Muscle layer of duodenum (tissue), 2 donors: ENCODE measurements around the gene HSD17B11.
"Not testable (repeated sequence)": the region's sequence is repeated elsewhere in the genome, so short reads cannot be mapped to it uniquely, and the experiment has no call there.

Source experiments
- H3K27ac ChIP-seq: one replicate; pipeline ENCODE4 v1.7.0; 2013; ENCODE audit warnings: mild to moderate bottlenecking, low read length
- H3K27me3 ChIP-seq: one replicate; pipeline ENCODE4 v1.7.0; 2013; ENCODE audit warnings: low read depth, mild to moderate bottlenecking, control low read depth, low read length
- H3K36me3 ChIP-seq, 2 donors: one replicate each; pipeline ENCODE4 v1.7.0; 2013; ENCODE audit warnings: low read length in 2 of 2, control low read depth in 1 of 2, mild to moderate bottlenecking in 1 of 2; ENCODE audit not compliant: insufficient read depth in 2 of 2, control insufficient read depth in 1 of 2
- H3K4me1 ChIP-seq, 2 donors: one replicate each; pipeline ENCODE4 v1.7.0; 2013; ENCODE audit warnings: low read length in 2 of 2, mild to moderate bottlenecking in 2 of 2, control low read depth in 1 of 2, moderate library complexity in 1 of 2; ENCODE audit not compliant: insufficient read depth in 2 of 2, control insufficient read depth in 1 of 2
- H3K4me3 ChIP-seq, 2 donors: one replicate each; pipeline ENCODE4 v1.7.0; 2013; ENCODE audit warnings: low read length in 2 of 2, low read depth in 1 of 2, mild to moderate bottlenecking in 1 of 2
- H3K9me3 ChIP-seq, 2 donors: one replicate each; pipeline ENCODE4 v1.7.0; 2013; ENCODE audit warnings: low read length in 2 of 2, control low read depth in 1 of 2, mild to moderate bottlenecking in 1 of 2; ENCODE audit not compliant: control insufficient read depth in 1 of 2
- donor health status: healthy.

Gene HSD17B11

GRCh38 chr4:87390891-87391575, at the start of gene HSD17B11:
Gene HSD17B11, minus strand, starts transcription at chr4:87391188. Its CDS starts 118 bp downstream, at chr4:87391070.
- H3K9me3 ChIP-seq = peaks cover 0 to 3% of the 10 kb centered on the region in 2 donors
- H3K4me3 ChIP-seq = peak within 1 kb of the TSS; percentile 82 to 99
- peak within 1 kb of the TSS; percentile 97 for H3K27ac ChIP-seq
- H3K27me3 ChIP-seq = no peaks in the 10 kb centered on the region
- no peaks in the 10 kb centered on the region for H3K36me3 ChIP-seq
- H3K4me1 ChIP-seq = peaks cover 7 to 19% of the 10 kb centered on the region in 2 donors

- Histone ChIP-seq H3K27me3 (no peaks in the 10 kb centered on the region), H3K36me3 (peaks cover 3 to 7% of the 10 kb centered on the region in 2 donors), H3K4me3 (no peak overlapping the region), H3K4me1 (no peaks in the 10 kb centered on the region), H3K9me3 (no peaks in the 10 kb centered on the region), H3K27ac (no peak overlapping the region)
Observed at GRCh38 chr4:87433342-87433741, 42.4 kb upstream of the HSD17B11 start.

GRCh38 chr4:87430038-87430437, 39.0 kb upstream of the HSD17B11 start:
- no peaks in the 10 kb centered on the region for H3K4me1 ChIP-seq
- H3K4me3 ChIP-seq = no peak overlapping the region
- H3K36me3 ChIP-seq = peaks cover 0 to 2% of the 10 kb centered on the region in 2 donors
- no peaks in the 10 kb centered on the region for H3K9me3 ChIP-seq
- H3K27me3 ChIP-seq = no peaks in the 10 kb centered on the region
- no peak overlapping the region for H3K27ac ChIP-seq

GRCh38 chr4:87428979-87429378, 38.0 kb upstream of the HSD17B11 start:
- H3K4me1 ChIP-seq = peaks cover 0 to 3% of the 10 kb centered on the region in 2 donors
- no peaks in the 10 kb centered on the region for H3K27me3 ChIP-seq
- H3K27ac ChIP-seq = no peak overlapping the region
- H3K4me3 ChIP-seq = no peak overlapping the region
- no peaks in the 10 kb centered on the region for H3K36me3 ChIP-seq
- H3K9me3 ChIP-seq = no peaks in the 10 kb centered on the region

- Histone ChIP-seq H3K9me3 (no peaks in the 10 kb centered on the region), H3K27ac (no peak overlapping the region), H3K4me1 (peaks cover 3 to 9% of the 10 kb centered on the region in 2 donors), H3K4me3 (no peak overlapping the region), H3K36me3 (no peaks in the 10 kb centered on the region), H3K27me3 (no peaks in the 10 kb centered on the region)
Observed at GRCh38 chr4:87427518-87427868, 36.5 kb upstream of the HSD17B11 start.

GRCh38 chr4:87426865-87427517, 36.0 kb upstream of the HSD17B11 start:
- Histone ChIP-seq H3K9me3 (no peaks in the 10 kb centered on the region), H3K27ac (no peak overlapping the region), H3K36me3 (no peaks in the 10 kb centered on the region), H3K4me1 (peaks cover 3 to 9% of the 10 kb centered on the region in 2 donors), H3K27me3 (no peaks in the 10 kb centered on the region), H3K4me3 (no peak overlapping the region)

GRCh38 chr4:87425711-87426110, 34.7 kb upstream of the HSD17B11 start:
- no peaks in the 10 kb centered on the region for H3K27me3 ChIP-seq
- H3K4me1 ChIP-seq = peaks cover 3 to 14% of the 10 kb centered on the region in 2 donors
- no peak overlapping the region for H3K27ac ChIP-seq
- H3K9me3 ChIP-seq = no peaks in the 10 kb centered on the region
- H3K36me3 ChIP-seq = no peaks in the 10 kb centered on the region
- H3K4me3 ChIP-seq = no peak overlapping the region

GRCh38 chr4:87424099-87424543, 33.1 kb upstream of the HSD17B11 start:
- peaks cover 3 to 14% of the 10 kb centered on the region in 2 donors for H3K4me1 ChIP-seq
- peak overlapping the region; percentile 88 to 98 for H3K4me3 ChIP-seq
- not testable (repeated sequence) for H3K36me3 ChIP-seq, H3K27ac ChIP-seq, H3K27me3 ChIP-seq, H3K9me3 ChIP-seq

GRCh38 chr4:87423317-87424098, 32.5 kb upstream of the HSD17B11 start:
- H3K36me3 ChIP-seq = no peaks in the 10 kb centered on the region
- H3K4me3 ChIP-seq = peak overlapping the region; percentile 88 to 98
- H3K4me1 ChIP-seq = peaks cover 3 to 14% of the 10 kb centered on the region in 2 donors
- H3K27me3 ChIP-seq = no peaks in the 10 kb centered on the region
- no peak overlapping the region for H3K27ac ChIP-seq
- no peaks in the 10 kb centered on the region for H3K9me3 ChIP-seq

- H3K4me3 ChIP-seq = peak within 1 kb of the TSS; percentile 88 to 98
- no peaks in the 10 kb centered on the region for H3K27me3 ChIP-seq
- H3K9me3 ChIP-seq = no peaks in the 10 kb centered on the region
- peak within 1 kb of the TSS; percentile 98 for H3K27ac ChIP-seq
- peaks cover 3 to 14% of the 10 kb centered on the region in 2 donors for H3K4me1 ChIP-seq
- H3K36me3 ChIP-seq = no peaks in the 10 kb centered on the region
Observed at GRCh38 chr4:87422104-87423052, 31.4 kb upstream of the HSD17B11 start, which contains the start of gene NUDT9. Gene NUDT9, plus strand, starts transcription at chr4:87422573. Its CDS starts 333 bp downstream, at chr4:87422906.
